AG04449 (cell line): ENCODE data around the gene ZNF397.
A peak's percentile ranks its signal among the peaks of the same experiment; 100 is the strongest.

Experiments used
- CTCF ChIA-PET: fragments of 350-600 bp; formaldehyde crosslinking; extraction: SDS; loops from one replicate; lab custom pipeline; 2021; ENCODE audit warnings: antibody characterized with exemption; lab: Yijun Ruan, JAX
- POLR2A ChIA-PET: fragments of 400-600, 350-600 bp; formaldehyde crosslinking; extraction: SDS; loops from one replicate; lab custom pipeline; 2020; ENCODE audit warnings: antibody characterized with exemption, inconsistent platforms; lab: Yijun Ruan, JAX
- DNase-seq: peaks from one replicate; pipeline ENCODE4 v3.0.0-alpha.2; 2010; ENCODE audit warnings: low read depth, low spot score
- H3K4me3 ChIP-seq: 2 replicates; pipeline ENCODE4 v1.5.1; 2011; ENCODE audit warnings: low read depth, mild to moderate bottlenecking, control low read depth, low read length
- CTCF ChIP-seq: IDR thresholded peaks from one replicate; pipeline ENCODE4 v1.5.1; 2011; ENCODE audit warnings: mild to moderate bottlenecking, moderate library complexity, low read length, control low read depth, inconsistent platforms; ENCODE audit not compliant: insufficient read depth; ENCODE audit errors: missing control alignments

The ZNF397 gene

GRCh38 chr18:35283923-35284794, 43.3 kb downstream of the ZNF397 start:
- H3K4me3 ChIP-seq, result no peak overlapping the region
- no peak for DNase-seq
- ChIA-PET POLR2A (no interaction called here), CTCF (no interaction called here)
- no peak for TF ChIP-seq CTCF

- ChIA-PET CTCF (no interaction called here), POLR2A (no interaction called here)
- no peak overlapping the region for H3K4me3 ChIP-seq
- TF ChIP-seq CTCF, result no peak
- no peak for DNase-seq
Observed at GRCh38 chr18:35284841-35285240, 44.0 kb downstream of the ZNF397 start.

DNA sequence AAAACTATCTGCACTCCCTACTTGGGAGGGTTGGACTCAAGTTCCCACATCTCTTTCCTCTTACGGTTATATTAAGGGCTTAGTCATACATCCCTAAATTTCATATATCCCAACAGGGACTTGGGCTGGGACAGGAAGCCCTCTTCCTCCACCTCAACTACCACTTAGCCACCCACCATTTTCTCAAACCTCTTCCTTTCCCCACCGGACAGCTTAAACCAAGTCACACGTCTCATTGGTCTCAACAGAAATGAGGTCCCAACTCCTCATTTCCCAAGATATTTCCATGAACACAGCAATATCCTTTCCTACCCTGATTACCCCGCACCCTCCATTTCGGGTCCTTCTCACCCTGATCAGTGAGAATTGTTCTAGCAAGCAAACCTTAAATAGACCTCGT, 48.5 kb downstream of the ZNF397 start:
- TF ChIP-seq CTCF, result no peak
- DNase-seq, result no peak
- CTCF ChIA-PET, result interaction anchor here (1.4 kb wide), 1 partner anchor 8 kb away, joined by 3 read pairs; no protein-coding TSS in a partner anchor
- POLR2A ChIA-PET, result interaction anchor here (2.2 kb wide), 1 partner anchor 49 kb away, joined by 10 read pairs; the partner anchor contains the start of gene ZNF397
- H3K4me3 ChIP-seq, result peak overlapping the region; percentile 82

DNA sequence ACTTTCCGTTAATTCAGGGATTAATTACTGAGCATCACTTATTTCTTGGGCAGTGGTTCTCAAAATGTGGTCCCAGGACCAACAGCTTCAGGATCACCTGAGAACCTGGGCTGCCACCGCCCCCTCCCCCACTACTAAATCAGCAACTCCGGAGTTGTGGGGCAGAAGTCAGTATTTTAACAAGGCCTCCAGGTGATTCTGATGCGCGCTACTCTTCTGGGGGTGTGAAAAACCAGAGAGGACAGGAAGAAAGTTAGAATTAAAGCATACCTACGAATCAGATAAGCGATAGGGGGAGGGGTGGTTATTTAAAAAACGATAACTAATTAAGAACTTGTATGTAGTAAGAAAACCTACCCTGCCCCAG, 48.9 kb downstream of the ZNF397 start:
- peak overlapping the region; percentile 82 for H3K4me3 ChIP-seq
- no peak for TF ChIP-seq CTCF
- ChIA-PET POLR2A (interaction anchor here (0.6 to 2.2 kb wide), 4 partner anchors 9 to 122 kb away, joined by 3 to 10 read pairs (median 4); partner anchors contain the start of gene ZNF397), CTCF (no interaction called here)
- DNase-seq, result no peak

GRCh38 chr18:35290094-35290735, 49.4 kb downstream of the ZNF397 start, which contains the start of gene ZSCAN30:
TSS of gene ZSCAN30 (minus strand) at chr18:35290229. CDS start at chr18:35264352, 25,877 bp downstream.
- ChIA-PET POLR2A (interaction anchor here (0.6 to 2.2 kb wide), 5 partner anchors 9 to 201 kb away, joined by 3 to 10 read pairs (median 4); partner anchors contain the start of gene ZNF397), CTCF (interaction anchor here (1.0 kb wide), 1 partner anchor 11 kb away, joined by 4 read pairs; no protein-coding TSS in a partner anchor)
- peak within 1 kb of the TSS; percentile 82 for H3K4me3 ChIP-seq
- no peak for TF ChIP-seq CTCF
- DNase-seq, result peak; percentile 66
